ENCODE data around the gene MAP3K21.

Gene MAP3K21

GRCh38 chr1:233326811-233327650, 493 bp upstream of the MAP3K21 start:
- peak; percentile 71 for DNase-seq

DNA sequence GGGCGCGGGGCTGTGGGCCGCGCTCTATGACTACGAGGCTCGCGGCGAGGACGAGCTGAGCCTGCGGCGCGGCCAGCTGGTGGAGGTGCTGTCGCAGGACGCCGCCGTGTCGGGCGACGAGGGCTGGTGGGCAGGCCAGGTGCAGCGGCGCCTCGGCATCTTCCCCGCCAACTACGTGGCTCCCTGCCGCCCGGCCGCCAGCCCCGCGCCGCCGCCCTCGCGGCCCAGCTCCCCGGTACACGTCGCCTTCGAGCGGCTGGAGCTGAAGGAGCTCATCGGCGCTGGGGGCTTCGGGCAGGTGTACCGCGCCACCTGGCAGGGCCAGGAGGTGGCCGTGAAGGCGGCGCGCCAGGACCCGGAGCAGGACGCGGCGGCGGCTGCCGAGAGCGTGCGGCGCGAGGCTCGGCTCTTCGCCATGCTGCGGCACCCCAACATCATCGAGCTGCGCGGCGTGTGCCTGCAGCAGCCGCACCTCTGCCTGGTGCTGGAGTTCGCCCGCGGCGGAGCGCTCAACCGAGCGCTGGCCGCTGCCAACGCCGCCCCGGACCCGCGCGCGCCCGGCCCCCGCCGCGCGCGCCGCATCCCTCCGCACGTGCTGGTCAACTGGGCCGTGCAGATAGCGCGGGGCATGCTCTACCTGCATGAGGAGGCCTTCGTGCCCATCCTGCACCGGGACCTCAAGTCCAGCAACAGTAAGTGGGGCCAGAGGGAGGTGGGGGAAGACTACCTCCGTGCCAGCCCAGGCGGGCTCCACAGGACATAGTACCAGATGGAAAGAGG, 808 bp downstream of the MAP3K21 start:
- no peak for DNase-seq

DNA sequence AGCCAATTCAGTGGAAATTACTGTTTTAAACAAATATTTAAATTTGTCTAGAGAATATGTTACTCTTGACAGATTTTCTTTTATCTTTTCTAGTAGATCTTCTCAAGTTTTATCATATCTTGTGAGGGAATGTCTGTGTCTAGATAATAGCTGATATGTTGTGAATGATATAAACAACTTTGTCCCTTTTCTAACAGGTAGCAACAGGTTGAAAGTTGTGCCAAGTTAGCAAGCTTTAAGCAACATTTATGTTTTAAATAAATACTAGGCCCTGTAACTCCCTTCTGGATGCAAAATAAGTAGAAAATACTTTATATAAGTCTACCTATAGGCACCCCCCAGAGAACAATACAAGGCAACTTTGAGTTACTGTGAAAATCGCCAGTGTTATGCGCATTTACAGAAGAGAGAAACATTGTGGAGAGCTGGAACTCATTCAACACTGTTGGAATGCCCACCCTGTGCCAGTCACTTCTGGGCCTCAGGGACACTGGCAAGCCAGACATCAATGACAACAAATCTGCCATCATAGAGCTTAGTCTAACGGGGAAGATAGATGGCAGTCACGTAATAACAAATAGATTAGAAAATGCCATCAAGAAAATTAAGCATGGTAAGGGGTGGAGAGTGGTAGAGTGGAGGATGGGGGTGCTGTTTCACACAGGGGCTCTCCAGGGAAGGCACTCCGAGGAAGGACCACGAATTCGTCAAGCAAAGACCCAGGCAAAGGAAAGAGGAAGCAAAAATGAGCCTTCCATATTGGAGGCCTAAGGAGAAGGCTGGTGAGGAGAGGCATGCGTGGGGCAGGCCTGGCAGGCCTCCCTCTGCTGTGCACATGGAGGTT, 4.4 kb downstream of the MAP3K21 start:
- no peak for DNase-seq

- no peak for DNase-seq
Measured at GRCh38 chr1:233333086-233333485, 5.6 kb downstream of the MAP3K21 start.

GRCh38 chr1:233334092-233334491, 6.6 kb downstream of the MAP3K21 start:
- DNase-seq: no peak

GRCh38 chr1:233336554-233337456, 9.3 kb downstream of the MAP3K21 start:
- no peak for DNase-seq

DNA sequence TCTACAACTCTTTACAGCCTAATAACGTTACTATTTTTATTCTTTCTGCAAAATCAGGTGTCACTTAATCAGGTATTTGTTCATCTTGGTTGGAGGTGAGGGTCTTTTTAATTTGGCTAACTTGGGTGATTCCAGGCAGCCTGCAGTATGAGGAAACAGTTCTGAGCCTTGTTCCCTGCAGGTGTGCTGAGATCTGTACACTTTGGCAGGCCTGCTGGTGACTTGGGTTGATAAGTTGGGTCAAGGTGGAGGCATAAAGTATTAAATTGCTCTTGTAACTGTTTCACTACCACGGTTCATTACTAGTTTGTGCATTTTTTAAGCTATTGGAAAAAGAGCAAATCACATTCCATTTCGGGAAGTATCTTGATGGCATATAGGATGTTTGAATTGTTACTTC, 10.0 kb downstream of the MAP3K21 start:
- no peak for DNase-seq

DNA sequence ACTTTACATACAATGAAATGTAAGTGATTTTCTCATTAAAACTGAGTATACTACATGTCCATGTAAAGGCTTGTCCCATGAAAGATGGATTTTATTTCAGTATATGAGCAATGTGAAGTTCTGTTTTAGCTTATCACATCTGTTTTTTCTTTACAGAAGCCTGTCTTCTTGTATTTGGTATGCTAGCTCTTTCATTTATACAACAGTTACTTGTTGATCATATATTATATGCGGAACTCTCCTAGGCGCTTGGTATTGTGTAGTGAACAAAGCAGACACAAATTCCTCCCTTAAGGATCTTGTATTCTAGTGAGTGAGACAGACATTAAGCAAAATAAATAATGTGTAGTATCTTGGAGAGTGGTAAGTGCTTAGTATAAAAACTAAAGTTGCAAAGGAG, 10.6 kb downstream of the MAP3K21 start:
- no peak for DNase-seq

- no peak for DNase-seq
Measured at GRCh38 chr1:233340031-233340555, 12.6 kb downstream of the MAP3K21 start.

- DNase-seq: no peak
Measured at GRCh38 chr1:233340966-233341516, 13.5 kb downstream of the MAP3K21 start.

DNA sequence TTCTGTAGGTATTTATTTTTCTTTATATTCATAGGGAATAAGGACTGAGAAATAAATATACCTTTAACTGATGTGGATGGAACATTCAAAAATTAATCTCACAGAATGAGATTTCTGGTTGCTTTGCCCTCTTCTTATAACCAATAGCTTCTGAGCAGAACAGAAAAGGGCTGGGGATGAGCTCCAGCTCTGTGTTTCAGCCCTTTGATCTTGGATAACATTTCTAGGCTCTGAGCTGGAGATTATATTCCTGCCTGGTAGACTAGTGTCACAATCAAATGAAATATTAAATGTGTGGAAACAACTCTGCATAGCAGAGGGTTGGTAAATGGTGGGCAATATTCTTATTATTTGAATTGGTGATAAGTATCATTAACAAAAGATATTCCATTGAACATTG, 14.6 kb downstream of the MAP3K21 start:
- no peak for DNase-seq

DNA sequence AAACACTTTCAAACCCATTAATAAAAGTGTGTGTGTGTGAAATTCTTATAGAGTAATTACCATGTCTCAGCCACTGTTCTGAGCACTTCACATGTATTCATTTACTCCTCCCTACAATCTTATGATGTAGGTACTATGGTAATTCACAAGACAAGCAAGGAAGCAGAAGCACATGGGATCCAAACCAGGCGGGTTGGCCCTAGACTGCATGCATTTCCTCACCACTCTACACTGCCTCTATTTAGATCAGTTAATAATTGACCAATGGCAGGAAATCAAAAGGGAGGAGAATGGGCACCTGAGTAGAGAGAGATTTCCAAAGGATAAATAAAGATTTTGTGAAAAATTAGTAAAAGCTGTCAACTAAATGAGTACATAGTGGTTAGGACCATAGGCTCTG, 15.7 kb downstream of the MAP3K21 start:
- no peak for DNase-seq

- no peak for DNase-seq
Measured at GRCh38 chr1:233347338-233347737, 19.8 kb downstream of the MAP3K21 start.

- no peak for DNase-seq
Measured at GRCh38 chr1:233349137-233349536, 21.6 kb downstream of the MAP3K21 start.

DNA sequence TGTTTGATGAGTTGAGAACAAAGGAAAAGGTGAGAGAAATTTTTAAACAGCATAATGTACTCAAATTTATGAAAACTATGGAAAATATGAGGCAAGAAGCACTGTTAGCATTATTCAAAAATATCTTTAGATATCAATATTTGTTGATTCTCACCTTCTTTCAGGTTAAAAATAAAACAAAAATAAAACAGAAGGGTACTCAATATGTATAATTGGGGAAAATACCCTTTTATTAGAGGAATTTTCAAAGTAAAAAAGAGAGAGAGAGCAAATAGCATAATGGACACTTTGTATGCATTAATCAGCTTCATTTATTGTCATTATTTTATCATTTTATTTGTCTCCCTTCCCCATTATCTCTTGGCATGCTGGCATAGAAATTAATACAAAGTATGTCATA, 27.5 kb downstream of the MAP3K21 start:
- no peak for DNase-seq

- DNase-seq: no peak
Measured at GRCh38 chr1:233355841-233356704, 28.5 kb downstream of the MAP3K21 start.

DNA sequence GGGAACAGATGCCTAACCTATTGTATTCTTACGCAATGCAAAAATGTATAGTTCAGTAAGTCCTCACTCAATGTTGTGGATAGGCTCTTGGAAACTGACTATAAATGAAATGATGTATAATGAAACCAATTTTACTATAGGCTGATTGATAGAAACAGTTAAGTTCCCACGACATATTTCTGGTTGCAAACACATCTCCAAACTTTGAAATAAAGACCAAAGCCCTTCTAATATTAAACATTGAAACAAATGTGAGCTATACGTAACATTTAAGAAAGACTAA, 29.1 kb downstream of the MAP3K21 start:
- no peak for DNase-seq

DNA sequence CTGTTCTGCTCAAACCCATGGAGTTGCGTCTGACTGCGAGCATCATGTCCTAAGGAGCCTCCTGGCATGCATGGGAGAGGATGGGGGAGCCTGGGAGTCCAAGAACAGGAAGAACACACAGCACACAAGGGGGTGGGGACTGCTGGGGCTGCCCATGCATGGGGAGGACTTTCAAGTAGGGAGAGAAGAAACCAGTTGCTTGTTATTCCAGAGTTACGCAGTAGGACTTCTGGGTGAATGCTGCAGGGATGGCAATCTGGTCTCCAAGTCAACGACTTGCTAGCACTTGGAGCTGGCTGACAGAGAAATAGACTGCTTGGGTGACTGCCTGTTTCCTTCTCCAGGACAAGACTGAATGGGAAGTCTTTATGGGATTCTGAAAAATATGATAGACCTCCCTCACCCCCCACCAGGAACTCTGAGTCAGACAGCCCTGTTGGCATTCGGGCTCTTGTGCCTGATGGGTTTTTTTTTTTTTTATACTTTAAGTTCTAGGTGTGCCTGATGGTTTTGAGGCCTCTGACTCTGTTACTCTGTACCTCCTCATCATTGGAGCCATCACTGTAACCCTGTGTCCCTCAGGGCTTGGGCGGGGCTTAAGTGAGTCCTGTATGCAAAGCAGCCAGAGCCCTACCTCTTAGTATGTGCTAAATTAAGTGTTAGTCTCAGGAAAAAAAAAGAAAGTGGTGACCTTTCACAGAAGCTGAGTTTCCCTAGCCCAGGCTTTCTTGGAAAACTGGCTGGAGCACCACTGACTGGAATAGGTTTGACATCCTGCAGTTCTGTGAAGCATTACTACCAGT, 30.3 kb downstream of the MAP3K21 start:
- DNase-seq: peak; percentile 32

DNA sequence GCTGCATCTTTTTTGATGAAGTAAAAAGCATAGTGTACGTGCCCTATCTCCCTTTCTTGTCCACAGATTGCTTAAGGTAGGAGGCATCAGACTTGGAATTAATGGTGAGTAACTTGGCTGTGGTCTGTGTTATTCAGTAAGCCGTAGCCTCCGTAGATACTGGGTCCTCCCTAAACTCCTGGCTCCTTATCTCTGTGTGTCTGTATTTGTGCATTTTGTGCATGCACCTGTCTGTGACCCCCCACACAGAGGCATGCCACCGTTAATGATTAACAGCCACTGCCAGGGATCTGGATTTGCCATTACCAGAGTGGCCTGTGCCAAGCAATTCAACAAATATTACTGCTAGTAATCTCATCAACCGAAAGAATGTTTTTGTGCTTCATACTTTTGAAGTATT, 31.9 kb downstream of the MAP3K21 start:
- peak; percentile 97 for DNase-seq

GRCh38 chr1:233359905-233360304, 32.4 kb downstream of the MAP3K21 start:
- no peak for DNase-seq
